Esophagus squamous epithelium (tissue), 5 donors: ENCODE results near the gene GZMB. TPM values are rescaled to one million over a fixed set of nuclear protein-coding genes. Genes with fewer than 3 reads are reported as not detected.

Experiments
- DNase-seq: peaks from one replicate; lab custom pipeline; 2025; lab: John Stamatoyannopoulos, UW
- H3K27ac ChIP-seq, 4 donors: fragments of 200-600 bp; sonication (generic); one replicate each; pipeline ENCODE4 v1.5.1; 2016 to 2019; ENCODE audit warnings: mild to moderate bottlenecking in 1 of 4
- H3K27me3 ChIP-seq, 4 donors: fragments of 200-600 bp; sonication (generic); 1 replicate in 3 of 4; 2 replicates in 1 of 4; pipeline versions ENCODE4 v1.5.1 to v1.6.0; 2017 to 2021; ENCODE audit warnings: antibody characterized with exemption in 1 of 4
- H3K36me3 ChIP-seq, 3 donors: fragments of 200-600 bp; sonication (generic); one replicate each; pipeline ENCODE4 v1.5.1; 2016 to 2019
- H3K4me1 ChIP-seq, 3 donors: fragments of 200-600 bp; sonication (generic); one replicate each; pipeline ENCODE4 v1.5.1; 2017 to 2019
- H3K4me3 ChIP-seq, 4 donors: fragments of 200-600 bp; sonication (generic); 1 replicate in 3 of 4; 2 replicates in 1 of 4; pipeline ENCODE4 v1.5.1; 2016 to 2019; ENCODE audit warnings: mild to moderate bottlenecking in 2 of 4, moderate library complexity in 1 of 4
- H3K9me3 ChIP-seq, 3 donors: fragments of 200-600 bp; sonication (generic); one replicate each; pipeline ENCODE4 v1.5.1; 2016 to 2019
- POLR2A ChIP-seq, 4 donors: fragments of 450-650 bp; IDR thresholded peaks; one replicate each; pipeline ENCODE4 v1.6.1; 2017; ENCODE audit warnings: antibody characterized with exemption in 4 of 4, mild to moderate bottlenecking in 4 of 4, moderate library complexity in 3 of 4
- WGBS, 2 donors: methylation state at CpG; one replicate each; pipeline ENCODE4 v1.1.5; 2018; 5-methylcytosine and 5-hydroxymethylcytosine counted together
- intact Hi-C: fragments of 100-400 bp; cut with DNase I; formaldehyde crosslinking; loops from one replicate; pipeline ENCODE4 v1.15.0; 2022
- total RNA-seq, 4 donors: library from RNA; depleted of rRNA; stranded (reverse); fragments of >200 nt; gene quantifications; one replicate each; pipeline ENCODE4 v1.1.0, GENCODE V29; 2016
- TF ChIP-seq, protein P1 (sequence below), 6 experiments: fragments of 450-650 bp in 4 of 6; fragments of 200-600 bp in 2 of 6; sonication (generic) in 2 of 6; IDR thresholded peaks; one replicate each; pipeline ENCODE4 v1.5.1; 2016 to 2019; ENCODE audit warnings: antibody characterized with exemption in 6 of 6, mild to moderate bottlenecking in 4 of 6, moderate library complexity in 4 of 6
- donor health status: DM: yes; HTN: yes; CAD: no.

GZMB gene
- total RNA-seq, 4 donors from 2014 or later = 0.99 to 8.5 (median 6.1) TPM

DNA sequence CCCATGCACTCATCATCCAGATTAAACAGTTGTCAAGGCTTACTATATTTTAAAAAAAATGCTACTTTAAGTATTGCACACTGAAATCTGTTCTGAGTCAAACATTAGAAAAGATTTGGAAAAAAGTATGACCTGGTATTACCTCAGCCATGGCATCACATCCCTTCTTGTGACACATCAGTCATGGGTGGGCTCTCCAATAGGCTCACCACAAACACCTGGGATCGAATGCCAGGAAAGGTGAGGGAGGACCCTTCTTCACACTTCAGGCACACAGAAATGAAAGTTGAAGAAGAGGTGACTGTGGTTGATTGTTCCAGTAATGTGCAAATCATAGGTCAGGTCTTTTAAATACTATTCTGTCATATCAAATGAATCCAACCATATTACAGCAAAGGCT is 36.6 kb upstream of the GZMB start:
- H3K27me3 ChIP-seq = peaks cover 0 to 18% (median 0%) of the 10 kb centered on the region in 4 donors
- intact Hi-C loops = loop anchor here (10.0 kb wide), 1 partner anchor 66 kb away; the partner anchor contains the start of gene GZMH
- 25 to 70% methylated on average over 1 of the region's 1 CpG for WGBS, 2 donors

GRCh38 chr14:24669651-24670050 is 35.7 kb upstream of the GZMB start:
- Histone ChIP-seq H3K36me3 (no peaks in the 10 kb centered on the region), H3K9me3 (no peaks in the 10 kb centered on the region), H3K27ac (no peak overlapping the region), H3K4me1 (peaks cover 0 to 11% (median 10%) of the 10 kb centered on the region in 3 donors), H3K4me3 (no peak overlapping the region), H3K27me3 (peaks cover 0 to 18% (median 0%) of the 10 kb centered on the region in 4 donors)
- TF ChIP-seq POLR2A (IDR thresholded peaks at IDR 0.05) = no peak
- TF ChIP-seq, protein P1, sequence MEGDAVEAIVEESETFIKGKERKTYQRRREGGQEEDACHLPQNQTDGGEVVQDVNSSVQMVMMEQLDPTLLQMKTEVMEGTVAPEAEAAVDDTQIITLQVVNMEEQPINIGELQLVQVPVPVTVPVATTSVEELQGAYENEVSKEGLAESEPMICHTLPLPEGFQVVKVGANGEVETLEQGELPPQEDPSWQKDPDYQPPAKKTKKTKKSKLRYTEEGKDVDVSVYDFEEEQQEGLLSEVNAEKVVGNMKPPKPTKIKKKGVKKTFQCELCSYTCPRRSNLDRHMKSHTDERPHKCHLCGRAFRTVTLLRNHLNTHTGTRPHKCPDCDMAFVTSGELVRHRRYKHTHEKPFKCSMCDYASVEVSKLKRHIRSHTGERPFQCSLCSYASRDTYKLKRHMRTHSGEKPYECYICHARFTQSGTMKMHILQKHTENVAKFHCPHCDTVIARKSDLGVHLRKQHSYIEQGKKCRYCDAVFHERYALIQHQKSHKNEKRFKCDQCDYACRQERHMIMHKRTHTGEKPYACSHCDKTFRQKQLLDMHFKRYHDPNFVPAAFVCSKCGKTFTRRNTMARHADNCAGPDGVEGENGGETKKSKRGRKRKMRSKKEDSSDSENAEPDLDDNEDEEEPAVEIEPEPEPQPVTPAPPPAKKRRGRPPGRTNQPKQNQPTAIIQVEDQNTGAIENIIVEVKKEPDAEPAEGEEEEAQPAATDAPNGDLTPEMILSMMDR (IDR thresholded peaks at IDR 0.05) = no peak
- 54 to 58% methylated on average over 1 of the region's 1 CpG for WGBS, 2 donors
- intact Hi-C loops = loop anchor here (10.0 kb wide), 1 partner anchor 65 kb away; the partner anchor contains the start of gene GZMH
- DNase-seq = no peak

More for the DNA sequence above, 36.6 kb upstream of the GZMB start:
- H3K4me3 ChIP-seq = no peak overlapping the region
- no peak for TF ChIP-seq POLR2A (IDR thresholded peaks at IDR 0.05)
- TF ChIP-seq, protein P1 (IDR thresholded peaks at IDR 0.05) = no peak
- no peaks in the 10 kb centered on the region for H3K36me3 ChIP-seq
- H3K27ac ChIP-seq = no peak overlapping the region
- no peaks in the 10 kb centered on the region for H3K9me3 ChIP-seq
- H3K4me1 ChIP-seq = peaks cover 0 to 12% (median 10%) of the 10 kb centered on the region in 3 donors
- DNase-seq = no peak

- H3K27me3 ChIP-seq = no peaks in the 10 kb centered on the region
- H3K4me3 ChIP-seq = no peak overlapping the region
- TF ChIP-seq, protein P1 (IDR thresholded peaks at IDR 0.05) = no peak
- TF ChIP-seq POLR2A (IDR thresholded peaks at IDR 0.05) = no peak
- no peak for DNase-seq
- no peak overlapping the region for H3K27ac ChIP-seq
- H3K36me3 ChIP-seq = no peaks in the 10 kb centered on the region
- WGBS, 2 donors = 46 to 52% methylated on average over 4 of the region's 4 CpGs
- H3K9me3 ChIP-seq = no peaks in the 10 kb centered on the region
- no peaks in the 10 kb centered on the region for H3K4me1 ChIP-seq
- intact Hi-C loops = no loop called here
Measured at GRCh38 chr14:24665440-24665991, 31.5 kb upstream of the GZMB start.

DNA sequence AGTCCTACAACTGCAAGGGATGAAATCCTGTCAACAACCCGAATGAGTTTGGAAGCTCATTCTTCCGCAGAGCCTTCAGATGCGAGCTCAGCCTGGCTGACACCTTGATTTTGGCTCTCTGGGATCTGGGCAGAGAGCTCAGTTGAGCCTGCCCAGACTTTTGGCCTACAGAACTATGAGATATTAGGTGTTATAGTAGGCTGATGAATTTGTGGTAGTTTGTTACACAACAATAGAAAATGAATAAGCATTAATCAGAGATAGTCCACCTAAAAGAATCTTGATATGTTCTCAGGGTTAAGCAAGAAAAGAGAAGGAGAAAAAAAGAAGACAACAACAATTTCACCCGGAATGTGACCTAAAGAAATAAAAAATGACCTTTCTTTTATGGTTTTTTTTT is 30.4 kb upstream of the GZMB start:
- Histone ChIP-seq H3K4me1 (no peaks in the 10 kb centered on the region), H3K9me3 (no peaks in the 10 kb centered on the region), H3K27ac (no peak overlapping the region), H3K27me3 (no peaks in the 10 kb centered on the region), H3K4me3 (no peak overlapping the region), H3K36me3 (no peaks in the 10 kb centered on the region)
- 80 to 88% methylated on average over 4 of the region's 4 CpGs for WGBS, 2 donors
- DNase-seq = no peak
- TF ChIP-seq, protein P1 (IDR thresholded peaks at IDR 0.05) = no peak
- no peak for TF ChIP-seq POLR2A (IDR thresholded peaks at IDR 0.05)
- intact Hi-C loops = no loop called here

DNA sequence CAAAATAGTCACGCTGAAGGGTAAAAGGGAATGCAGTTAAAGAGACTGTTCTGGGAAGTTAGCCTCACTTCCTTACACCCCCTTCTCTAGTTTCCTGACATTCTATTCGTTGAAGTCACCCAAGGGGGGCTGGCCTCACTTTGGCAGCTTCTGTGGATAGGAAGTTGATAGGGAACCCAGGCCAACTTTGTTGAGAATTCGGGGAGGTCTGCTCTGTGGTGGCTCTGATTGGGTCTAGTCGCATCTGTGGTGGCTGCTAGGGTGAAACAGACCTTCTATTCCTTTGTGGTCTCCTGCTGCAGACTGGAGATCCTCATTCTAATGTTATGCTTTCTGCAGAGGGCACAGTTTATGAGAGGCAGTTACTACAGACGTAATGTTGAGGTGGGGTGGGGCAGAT is 28.8 kb upstream of the GZMB start:
- intact Hi-C loops = no loop called here
- Histone ChIP-seq H3K4me1 (no peaks in the 10 kb centered on the region), H3K9me3 (no peaks in the 10 kb centered on the region), H3K4me3 (no peak overlapping the region), H3K36me3 (no peaks in the 10 kb centered on the region), H3K27ac (peak overlapping the region in 1 of 4 donors; percentile 42), H3K27me3 (no peaks in the 10 kb centered on the region)
- no peak for DNase-seq
- WGBS, 2 donors = 49 to 55% methylated on average over 5 of the region's 5 CpGs
- TF ChIP-seq, protein P1 (IDR thresholded peaks at IDR 0.05) = no peak
- TF ChIP-seq POLR2A (IDR thresholded peaks at IDR 0.05) = no peak
